GM06990 (cell line): ENCODE results near the gene THAP11.
A peak's percentile ranks its signal among the peaks of the same experiment; 100 is the strongest.

ENCODE experiments used
- DNase-seq: peaks from one replicate; pipeline ENCODE4 v3.0.0-alpha.2; 2011; ENCODE audit not compliant: insufficient read length; ENCODE audit errors: extremely low read depth
- H3K27me3 ChIP-seq: replicated peaks from 2 replicates; pipeline ENCODE4 v1.6.0; 2011; ENCODE audit warnings: low read length; ENCODE audit not compliant: control insufficient read depth, insufficient read depth
- H3K36me3 ChIP-seq: 2 replicates; pipeline ENCODE4 v1.5.1; 2011; ENCODE audit warnings: low read length; ENCODE audit not compliant: control insufficient read depth, insufficient read depth
- H3K4me3 ChIP-seq: replicated peaks from 2 replicates; pipeline ENCODE4 v1.5.1; 2011; ENCODE audit warnings: low read depth, mild to moderate bottlenecking, control low read depth, low read length
- CTCF ChIP-seq: IDR thresholded peaks from 2 replicates; pipeline ENCODE4 v1.5.1; 2011; ENCODE audit warnings: low read length, control low read depth, mild to moderate bottlenecking, inconsistent platforms; ENCODE audit not compliant: insufficient read depth, poor library complexity, severe bottlenecking

THAP11 gene

GRCh38 chr16:67874372-67874771 is 32.3 kb downstream of the THAP11 start:
- peak overlapping the region; percentile 92 for H3K4me3 ChIP-seq
- no peak for TF ChIP-seq CTCF
- H3K36me3 ChIP-seq = peaks cover 38% of the 10 kb centered on the region

DNA sequence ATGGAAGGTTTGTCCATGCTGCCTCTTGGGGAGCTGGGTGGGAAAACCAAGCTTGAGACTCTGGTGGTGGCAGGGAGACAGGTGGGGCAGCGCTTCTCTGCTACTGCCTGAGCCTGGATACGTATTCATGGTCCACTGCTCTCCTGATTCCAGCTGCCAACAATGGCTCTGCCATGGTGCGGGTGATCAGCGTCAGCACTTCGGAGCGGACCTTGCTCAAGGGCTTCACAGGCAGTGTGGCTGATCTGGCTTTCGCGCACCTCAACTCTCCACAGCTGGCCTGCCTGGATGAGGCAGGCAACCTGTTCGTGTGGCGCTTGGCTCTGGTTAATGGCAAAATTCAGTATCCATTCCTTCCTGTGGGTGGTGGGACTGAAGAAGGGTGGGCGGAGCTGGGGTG is 34.9 kb downstream of the THAP11 start:
- no peaks in the 10 kb centered on the region for H3K27me3 ChIP-seq
- H3K4me3 ChIP-seq = no peak overlapping the region
- H3K36me3 ChIP-seq = peaks cover 61% of the 10 kb centered on the region
- DNase-seq = no peak
- TF ChIP-seq CTCF = no peak

More at GRCh38 chr16:67874372-67874771, 32.3 kb downstream of the THAP11 start:
- DNase-seq = no peak
- H3K27me3 ChIP-seq = no peaks in the 10 kb centered on the region

GRCh38 chr16:67878232-67878631 is 36.1 kb downstream of the THAP11 start:
- Histone ChIP-seq H3K4me3 (no peak overlapping the region), H3K36me3 (peaks cover 66% of the 10 kb centered on the region), H3K27me3 (no peaks in the 10 kb centered on the region)
- no peak for TF ChIP-seq CTCF
- DNase-seq = no peak

DNA sequence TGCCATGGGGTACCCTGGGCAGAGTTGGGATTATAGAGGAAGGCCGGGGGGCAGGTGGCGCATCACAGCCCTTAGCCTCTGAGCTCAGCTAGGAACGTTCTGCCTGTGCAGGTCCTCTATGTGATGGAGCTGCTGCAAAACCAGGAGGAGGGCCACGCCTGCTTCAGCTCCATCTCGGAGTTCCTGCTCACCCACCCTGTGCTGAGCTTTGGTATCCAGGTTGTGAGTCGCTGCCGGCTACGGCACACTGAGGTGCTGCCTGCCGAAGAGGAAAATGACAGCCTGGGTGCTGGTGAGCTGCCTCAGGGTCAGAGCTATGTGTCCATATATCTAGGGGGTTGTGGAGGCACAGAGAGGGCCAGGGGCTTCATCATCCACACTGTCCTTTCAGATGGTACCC is 36.7 kb downstream of the THAP11 start:
- TF ChIP-seq CTCF = no peak
- H3K4me3 ChIP-seq = no peak overlapping the region
- peaks cover 70% of the 10 kb centered on the region for H3K36me3 ChIP-seq
- H3K27me3 ChIP-seq = no peaks in the 10 kb centered on the region
- DNase-seq = no peak

DNA sequence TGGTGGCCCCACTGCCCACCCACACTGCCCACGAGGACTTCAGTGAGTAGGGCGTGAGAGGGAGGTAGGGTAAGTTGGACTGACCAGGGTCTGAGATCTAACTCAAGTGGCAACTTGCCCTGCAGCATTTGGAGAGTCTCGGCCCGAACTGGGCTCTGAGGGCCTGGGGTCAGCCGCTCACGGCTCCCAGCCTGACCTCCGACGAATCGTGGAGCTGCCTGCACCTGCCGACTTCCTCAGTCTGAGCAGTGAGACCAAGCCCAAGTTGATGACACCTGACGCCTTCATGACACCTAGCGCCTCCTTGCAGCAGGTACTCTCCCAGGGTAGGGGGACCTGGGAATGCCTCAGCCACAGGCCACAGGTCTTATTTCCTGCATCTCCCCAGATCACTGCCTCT is 37.3 kb downstream of the THAP11 start:
- peaks cover 71% of the 10 kb centered on the region for H3K36me3 ChIP-seq
- H3K4me3 ChIP-seq = no peak overlapping the region
- no peak for TF ChIP-seq CTCF
- DNase-seq = no peak
- no peaks in the 10 kb centered on the region for H3K27me3 ChIP-seq

GRCh38 chr16:67879936-67880335 is 37.8 kb downstream of the THAP11 start:
- TF ChIP-seq CTCF = no peak
- H3K4me3 ChIP-seq = no peak overlapping the region
- DNase-seq = no peak
- H3K27me3 ChIP-seq = no peaks in the 10 kb centered on the region
- peaks cover 74% of the 10 kb centered on the region for H3K36me3 ChIP-seq
